HFFc6 (cell line): ENCODE data around the gene NUDT6. TPM values are rescaled to one million over a fixed set of nuclear protein-coding genes. Genes with fewer than 3 reads are reported as not detected.

Source experiments
- DNase-seq: peaks from one replicate; pipeline ENCODE4 v3.0.0-alpha.2; 2018
- H3K27ac Mint-ChIP-seq: 2 replicates; pipeline ENCODE4 v1.8.0; 2020; ENCODE audit warnings: mild to moderate bottlenecking, mixed read lengths
- H3K27me3 Mint-ChIP-seq: 2 replicates; pipeline ENCODE4 v1.8.0; 2021; ENCODE audit warnings: mild to moderate bottlenecking, moderate library complexity, mixed read lengths; ENCODE audit not compliant: insufficient read depth
- H3K36me3 Mint-ChIP-seq: 2 replicates; pipeline ENCODE4 v1.8.0; 2021; ENCODE audit warnings: low read depth, mixed read lengths
- H3K4me1 Mint-ChIP-seq: 2 replicates; pipeline ENCODE4 v1.8.0; 2020; ENCODE audit warnings: low read depth, mixed read lengths
- H3K4me3 Mint-ChIP-seq: 2 replicates; pipeline ENCODE4 v1.8.0; 2020; ENCODE audit warnings: mild to moderate bottlenecking, moderate library complexity, mixed read lengths
- H3K9me3 Mint-ChIP-seq: 2 replicates; pipeline ENCODE4 v1.8.0; 2020; ENCODE audit warnings: mild to moderate bottlenecking, mixed read lengths
- CTCF ChIP-seq: fragments of 200-600 bp; sonication (generic); IDR thresholded peaks from 2 replicates; pipeline ENCODE4 v1.5.0; 2021; ENCODE audit warnings: antibody characterized with exemption, mild to moderate bottlenecking
- total RNA-seq, 6 experiments: library from RNA; stranded (reverse); fragmentation: NEBNext Ultra II Directional; extraction: Animal tissue kit (Norgen Biotek cat#: 25700); gene quantifications; 2 replicates in 1 of 6; 3 replicates in 5 of 6; pipeline ENCODE4 v1.2.3, GENCODE V29; 2021

The NUDT6 gene
- total RNA-seq, 6 experiments from 2014 or later: 1.9 to 4.4 (median 3.5) TPM

- Mint-ChIP-seq H3K36me3 (no peaks in the 10 kb centered on the region), H3K27me3 (no peaks in the 10 kb centered on the region), H3K9me3 (no peaks in the 10 kb centered on the region), H3K27ac (no peak overlapping the region), H3K4me3 (no peak overlapping the region), H3K4me1 (no peaks in the 10 kb centered on the region; the same call in 1 of the 2 replicates)
- DNase-seq: no peak
- no peak for TF ChIP-seq CTCF
Measured at GRCh38 chr4:122928930-122929329, 6.5 kb upstream of the NUDT6 start.

GRCh38 chr4:122922877-122923511 lies 597 bp upstream of the NUDT6 start:
- DNase-seq: peak; percentile 75
- Mint-ChIP-seq H3K4me1 (peaks cover 21% of the 10 kb centered on the region), H3K27ac (peak overlapping the region; percentile 85), H3K9me3 (no peaks in the 10 kb centered on the region), H3K27me3 (no peaks in the 10 kb centered on the region), H3K36me3 (no peaks in the 10 kb centered on the region), H3K4me3 (no peak overlapping the region)
- no peak for TF ChIP-seq CTCF

- DNase-seq: no peak
- Mint-ChIP-seq H3K27me3 (no peaks in the 10 kb centered on the region), H3K36me3 (no peaks in the 10 kb centered on the region), H3K9me3 (no peaks in the 10 kb centered on the region), H3K27ac (peak overlapping the region; percentile 53), H3K4me3 (no peak overlapping the region; the same call in 1 of the 2 replicates), H3K4me1 (peaks cover 38% of the 10 kb centered on the region)
- TF ChIP-seq CTCF: no peak
Measured at GRCh38 chr4:122921300-122921699, 1.1 kb downstream of the NUDT6 start.

GRCh38 chr4:122920473-122920872 lies 1.9 kb downstream of the NUDT6 start:
- no peaks in the 10 kb centered on the region for H3K27me3 Mint-ChIP-seq
- peaks cover 42% of the 10 kb centered on the region for H3K4me1 Mint-ChIP-seq
- no peak for DNase-seq
- no peak overlapping the region; the same call in 1 of the 2 replicates for H3K4me3 Mint-ChIP-seq
- H3K9me3 Mint-ChIP-seq: no peaks in the 10 kb centered on the region
- no peak for TF ChIP-seq CTCF
- H3K27ac Mint-ChIP-seq: peak overlapping the region; percentile 53
- peaks cover 2% of the 10 kb centered on the region; the same call in 1 of the 2 replicates for H3K36me3 Mint-ChIP-seq

- Mint-ChIP-seq H3K4me3 (no peak overlapping the region), H3K27ac (no peak overlapping the region), H3K27me3 (no peaks in the 10 kb centered on the region; the same call in 1 of the 2 replicates), H3K36me3 (peaks cover 3% of the 10 kb centered on the region; the same call in 1 of the 2 replicates), H3K9me3 (no peaks in the 10 kb centered on the region), H3K4me1 (peaks cover 69% of the 10 kb centered on the region)
- DNase-seq: no peak
- no peak for TF ChIP-seq CTCF
Measured at GRCh38 chr4:122917731-122918130, 4.7 kb downstream of the NUDT6 start.
